ENCODE measurements around the gene SAMMSON.

DNA sequence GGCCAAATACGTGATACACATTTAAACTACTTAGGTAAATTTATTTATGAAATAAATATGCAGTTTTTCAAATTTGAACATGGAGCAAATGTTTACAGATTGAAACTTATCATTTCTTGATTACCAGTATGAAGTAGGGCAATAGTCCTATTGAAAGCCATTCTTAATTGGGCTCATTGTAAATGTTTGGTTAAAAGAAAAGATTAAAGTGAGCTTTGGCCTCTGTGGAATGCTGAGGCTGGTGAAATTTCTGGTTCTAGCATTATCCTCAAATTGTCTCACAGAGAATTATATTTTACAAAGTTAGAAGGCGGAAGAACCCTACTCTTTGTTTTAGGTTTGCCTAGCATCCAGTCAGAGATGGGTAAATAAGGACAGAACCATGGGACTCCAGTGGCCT lies 73.2 kb downstream of the SAMMSON start:
- TF ChIP-seq, protein P1, sequence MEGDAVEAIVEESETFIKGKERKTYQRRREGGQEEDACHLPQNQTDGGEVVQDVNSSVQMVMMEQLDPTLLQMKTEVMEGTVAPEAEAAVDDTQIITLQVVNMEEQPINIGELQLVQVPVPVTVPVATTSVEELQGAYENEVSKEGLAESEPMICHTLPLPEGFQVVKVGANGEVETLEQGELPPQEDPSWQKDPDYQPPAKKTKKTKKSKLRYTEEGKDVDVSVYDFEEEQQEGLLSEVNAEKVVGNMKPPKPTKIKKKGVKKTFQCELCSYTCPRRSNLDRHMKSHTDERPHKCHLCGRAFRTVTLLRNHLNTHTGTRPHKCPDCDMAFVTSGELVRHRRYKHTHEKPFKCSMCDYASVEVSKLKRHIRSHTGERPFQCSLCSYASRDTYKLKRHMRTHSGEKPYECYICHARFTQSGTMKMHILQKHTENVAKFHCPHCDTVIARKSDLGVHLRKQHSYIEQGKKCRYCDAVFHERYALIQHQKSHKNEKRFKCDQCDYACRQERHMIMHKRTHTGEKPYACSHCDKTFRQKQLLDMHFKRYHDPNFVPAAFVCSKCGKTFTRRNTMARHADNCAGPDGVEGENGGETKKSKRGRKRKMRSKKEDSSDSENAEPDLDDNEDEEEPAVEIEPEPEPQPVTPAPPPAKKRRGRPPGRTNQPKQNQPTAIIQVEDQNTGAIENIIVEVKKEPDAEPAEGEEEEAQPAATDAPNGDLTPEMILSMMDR (IDR thresholded peaks at IDR 0.05), result no peak
- no peak for TF ChIP-seq EZH2 (IDR thresholded peaks at IDR 0.05; ENCODE audit: borderline replicate concordance, insufficient read depth, low read depth, low read length, poor library complexity, severe bottlenecking)
